Measurements from ENCODE around the gene ATG7.

GRCh38 chr3:11570251-11570650 lies 298.1 kb downstream of the ATG7 start:
- TF ChIP-seq EZH2 (optimal IDR thresholded peaks at IDR 0.05; ENCODE audit: low read depth, low read length) (no peak), CTCF (IDR thresholded peaks at IDR 0.05; ENCODE audit: low read length) (no peak), EZH2phosphoT487 (IDR thresholded peaks at IDR 0.05; ENCODE audit: low read length) (no peak)

All from MM.1S (cell line).